Neural progenitor cell (in vitro differentiated cells): ENCODE results near the gene TTYH3. TPM values are rescaled to one million over a fixed set of nuclear protein-coding genes. Genes with fewer than 3 reads are reported as not detected.

ENCODE experiments used
- DNase-seq: peaks from one replicate; pipeline ENCODE4 v3.0.0-alpha.2; 2016; ENCODE audit warnings: low spot score
- H2AFZ ChIP-seq: fragments of 200-600 bp; sonication (generic); replicated peaks from 2 replicates; pipeline ENCODE4 v1.6.1; 2016; ENCODE audit warnings: antibody characterized with exemption
- H3F3A ChIP-seq: fragments of 200-600 bp; sonication (generic); 2 replicates; pipeline ENCODE4 v1.6.1; 2016; ENCODE audit warnings: antibody characterized with exemption, low read depth
- H3K27ac ChIP-seq: fragments of 200-600 bp; sonication (generic); 2 replicates; pipeline ENCODE4 v1.5.1; 2016; ENCODE audit warnings: mild to moderate bottlenecking
- H3K27me3 ChIP-seq: fragments of 200-600 bp; sonication (generic); 2 replicates; pipeline ENCODE4 v1.6.1; 2016; ENCODE audit warnings: mild to moderate bottlenecking, moderate library complexity
- H3K36me3 ChIP-seq: fragments of 200-600 bp; sonication (generic); 2 replicates; pipeline ENCODE4 v1.5.1; 2016
- H3K4me1 ChIP-seq: fragments of 200-600 bp; sonication (generic); 2 replicates; pipeline ENCODE4 v1.6.1; 2016; ENCODE audit warnings: mixed run types
- H3K4me2 ChIP-seq: fragments of 200-600 bp; sonication (generic); 2 replicates; pipeline ENCODE4 v1.6.1; 2016
- H3K4me3 ChIP-seq: fragments of 200-600 bp; sonication (generic); 2 replicates; pipeline ENCODE4 v1.5.1; 2016
- H3K79me2 ChIP-seq: fragments of 200-600 bp; sonication (generic); 2 replicates; pipeline ENCODE4 v1.6.1; 2016; ENCODE audit warnings: low read depth
- H3K9ac ChIP-seq: fragments of 200-600 bp; sonication (generic); 2 replicates; pipeline ENCODE4 v1.6.1; 2016
- H3K9me3 ChIP-seq: fragments of 200-600 bp; sonication (generic); 2 replicates; pipeline ENCODE4 v1.5.1; 2016; ENCODE audit warnings: low read depth
- H4K20me1 ChIP-seq: fragments of 200-600 bp; sonication (generic); 2 replicates; pipeline ENCODE4 v1.6.1; 2016; ENCODE audit warnings: low read depth
- H3K27ac Mint-ChIP-seq: 3 replicates; pipeline ENCODE4 v1.8.0; 2021; ENCODE audit warnings: mixed read lengths
- H3K27me3 Mint-ChIP-seq: 2 replicates; pipeline ENCODE4 v1.8.0; 2022; ENCODE audit warnings: low read depth, mild to moderate bottlenecking, inconsistent platforms, moderate library complexity, mixed read lengths; ENCODE audit not compliant: insufficient read depth
- H3K36me3 Mint-ChIP-seq: 3 replicates; pipeline ENCODE4 v1.8.0; 2021; ENCODE audit warnings: mixed read lengths
- H3K4me1 Mint-ChIP-seq: 3 replicates; pipeline ENCODE4 v1.8.0; 2021; ENCODE audit warnings: mixed read lengths
- H3K4me3 Mint-ChIP-seq: 3 replicates; pipeline ENCODE4 v1.8.0; 2021; ENCODE audit warnings: mild to moderate bottlenecking, moderate library complexity, mixed read lengths
- H3K9me3 Mint-ChIP-seq: 3 replicates; pipeline ENCODE4 v1.8.0; 2020; ENCODE audit warnings: mixed read lengths
- CTCF ChIP-seq: fragments of 200-600 bp; sonication (generic); IDR thresholded peaks from 2 replicates; pipeline ENCODE4 v1.5.1; 2017; ENCODE audit warnings: antibody characterized with exemption, mild to moderate bottlenecking
- EZH2 ChIP-seq: fragments of 200-600 bp; sonication (generic); IDR thresholded peaks from 2 replicates; pipeline ENCODE4 v1.6.1; 2017; ENCODE audit warnings: antibody characterized with exemption, mild to moderate bottlenecking, moderate library complexity
- EZH2phosphoT487 ChIP-seq: fragments of 200-600 bp; sonication (generic); IDR thresholded peaks from 2 replicates; pipeline ENCODE4 v1.6.1; 2017; ENCODE audit warnings: antibody characterized with exemption
- total RNA-seq: library from RNA; depleted of rRNA; stranded (reverse); fragments of >200 nt; gene quantifications from 2 replicates; pipeline ENCODE4 v1.2.3, GENCODE V29; 2015; ENCODE audit warnings: low replicate concordance

TTYH3 gene
- total RNA-seq, 1 donor from 2014 or later: 13.2 TPM

- Mint-ChIP-seq H3K36me3 (peaks cover 6% of the 10 kb centered on the region), H3K4me1 (peaks cover 10% of the 10 kb centered on the region), H3K4me3 (no peak overlapping the region), H3K27ac (no peak overlapping the region), H3K27me3 (peaks cover 2% of the 10 kb centered on the region), H3K9me3 (no peaks in the 10 kb centered on the region)
- no peak overlapping the region for H3K4me2 ChIP-seq
- no peaks in the 10 kb centered on the region for H3K9me3 ChIP-seq
- H3K4me1 ChIP-seq: peaks cover 5% of the 10 kb centered on the region
- no peak overlapping the region for H2AFZ ChIP-seq
- TF ChIP-seq EZH2 (no peak), CTCF (no peak), EZH2phosphoT487 (no peak)
- no peak for DNase-seq
- no peaks in the 10 kb centered on the region for H3K36me3 ChIP-seq
- H3K27me3 ChIP-seq: no peaks in the 10 kb centered on the region
- H4K20me1 ChIP-seq: peaks cover 25% of the 10 kb centered on the region
- H3F3A ChIP-seq: no peaks in the 10 kb centered on the region
- no peak overlapping the region for H3K4me3 ChIP-seq
- H3K79me2 ChIP-seq: peaks cover 14% of the 10 kb centered on the region
- no peak overlapping the region for H3K9ac ChIP-seq
- no peak overlapping the region for H3K27ac ChIP-seq
These were observed 18.2 kb downstream of the TTYH3 start for GRCh38 chr7:2649991-2650390.

- peaks cover 10% of the 10 kb centered on the region for H3K79me2 ChIP-seq
- H3K27ac ChIP-seq: no peak overlapping the region
- no peaks in the 10 kb centered on the region for H3K36me3 ChIP-seq
- no peak overlapping the region for H3K9ac ChIP-seq
- no peaks in the 10 kb centered on the region for H3F3A ChIP-seq
- H3K4me1 ChIP-seq: peaks cover under 1% of the 10 kb centered on the region
- no peaks in the 10 kb centered on the region for H3K27me3 ChIP-seq
- H4K20me1 ChIP-seq: peaks cover 21% of the 10 kb centered on the region
- Mint-ChIP-seq H3K4me1 (peaks cover 5% of the 10 kb centered on the region), H3K27ac (peak overlapping the region; percentile 69), H3K9me3 (no peaks in the 10 kb centered on the region), H3K36me3 (peaks cover 6% of the 10 kb centered on the region), H3K27me3 (peaks cover 2% of the 10 kb centered on the region), H3K4me3 (no peak overlapping the region)
- TF ChIP-seq EZH2phosphoT487 (no peak), EZH2 (no peak), CTCF (no peak)
- H3K4me3 ChIP-seq: no peak overlapping the region
- no peak overlapping the region for H2AFZ ChIP-seq
- DNase-seq: no peak
- no peak overlapping the region for H3K4me2 ChIP-seq
- no peaks in the 10 kb centered on the region for H3K9me3 ChIP-seq
These were observed 18.7 kb downstream of the TTYH3 start for GRCh38 chr7:2650451-2650850.

- Mint-ChIP-seq H3K4me3 (no peak overlapping the region), H3K4me1 (peaks cover 2% of the 10 kb centered on the region), H3K27me3 (peaks cover 4% of the 10 kb centered on the region), H3K36me3 (peaks cover 6% of the 10 kb centered on the region), H3K27ac (no peak overlapping the region), H3K9me3 (no peaks in the 10 kb centered on the region)
- Histone ChIP-seq H2AFZ (no peak overlapping the region), H4K20me1 (peaks cover 13% of the 10 kb centered on the region), H3K4me1 (no peaks in the 10 kb centered on the region), H3F3A (no peaks in the 10 kb centered on the region), H3K79me2 (peaks cover 5% of the 10 kb centered on the region), H3K9me3 (no peaks in the 10 kb centered on the region), H3K4me3 (no peak overlapping the region), H3K36me3 (no peaks in the 10 kb centered on the region), H3K9ac (no peak overlapping the region), H3K27me3 (no peaks in the 10 kb centered on the region), H3K4me2 (no peak overlapping the region), H3K27ac (no peak overlapping the region)
- DNase-seq: peak; percentile 58
- peak; percentile 32 for TF ChIP-seq CTCF
- TF ChIP-seq EZH2: no peak
These were observed 19.6 kb downstream of the TTYH3 start for GRCh38 chr7:2651336-2651735.
